PC-3 (cell line): ENCODE results near the gene LONP1. TPM values are rescaled to one million over a fixed set of nuclear protein-coding genes. Genes with fewer than 3 reads are reported as not detected.

Experiments
- ATAC-seq: fragments of 200-7000 bp; cut with Tn5 transposase; 2 replicates; pipeline ENCODE4 v1.9.1; 2020; ENCODE audit warnings: mild to moderate bottlenecking, moderate library complexity
- BruUV-seq: library from RNA; stranded (reverse); fragments of 400-500 nt; replicated peaks from 2 replicates; lab custom pipeline; 2021; lab: Mats Ljungman, UMichigan
- CTCF ChIA-PET: fragments of 300-600 bp; sonication (Branson Sonifier 250); formaldehyde crosslinking; loops from one replicate; lab custom pipeline; 2022; ENCODE audit warnings: antibody characterized with exemption; lab: Charles Lee
- POLR2A ChIA-PET: fragments of 300-600 bp; sonication (Branson Sonifier 250); formaldehyde crosslinking; loops from one replicate; lab custom pipeline; 2022; ENCODE audit warnings: antibody characterized with exemption; ENCODE audit not compliant: unreplicated experiment; lab: Charles Lee
- DNase-seq: peaks from one replicate; pipeline ENCODE4 v3.0.0-alpha.2; 2015
- H2AFZ ChIP-seq: fragments of 300-600 bp; sonication (generic); 2 replicates; pipeline ENCODE4 v1.6.0; 2016; ENCODE audit warnings: antibody characterized with exemption, low read length
- H3F3A ChIP-seq: fragments of 300-600 bp; sonication (generic); one replicate; pipeline ENCODE4 v1.6.0; 2017; ENCODE audit warnings: antibody characterized with exemption, low read length, control low read depth, mild to moderate bottlenecking; ENCODE audit not compliant: unreplicated experiment
- H3K27ac ChIP-seq: fragments of 300-600 bp; sonication (generic); 2 replicates; pipeline ENCODE4 v1.5.1; 2016; ENCODE audit warnings: mild to moderate bottlenecking, low read length
- H3K27me3 ChIP-seq: fragments of 300-600 bp; sonication (generic); 2 replicates; pipeline ENCODE4 v1.6.1; 2016; ENCODE audit warnings: low read length, mixed read lengths
- H3K36me3 ChIP-seq: fragments of 300-600 bp; sonication (generic); 2 replicates; pipeline ENCODE4 v1.6.1; 2016; ENCODE audit warnings: low read depth, mixed run types, low read length, mixed read lengths
- H3K4me1 ChIP-seq: fragments of 300-600 bp; sonication (generic); 2 replicates; pipeline ENCODE4 v1.5.1; 2016; ENCODE audit warnings: low read length; ENCODE audit not compliant: insufficient read depth
- H3K4me2 ChIP-seq: fragments of 300-600 bp; sonication (generic); 2 replicates; pipeline ENCODE4 v1.6.0; 2016; ENCODE audit warnings: low read length
- H3K4me3 ChIP-seq: fragments of 300-600 bp; sonication (generic); 2 replicates; pipeline ENCODE4 v1.5.1; 2016; ENCODE audit warnings: mild to moderate bottlenecking, low read length, mixed read lengths
- H3K79me2 ChIP-seq: fragments of 300-600 bp; sonication (generic); 2 replicates; pipeline ENCODE4 v1.6.1; 2017; ENCODE audit warnings: low read length, mixed read lengths
- H3K9ac ChIP-seq: fragments of 300-600 bp; sonication (generic); 2 replicates; pipeline ENCODE4 v1.6.0; 2016; ENCODE audit warnings: mild to moderate bottlenecking, low read length
- H3K9me2 ChIP-seq: fragments of 300-600 bp; sonication (generic); replicated peaks from 2 replicates; pipeline ENCODE4 v1.6.1; 2016; ENCODE audit warnings: mixed run types, low read length, mixed read lengths
- H3K9me3 ChIP-seq: fragments of 300-600 bp; sonication (generic); 2 replicates; pipeline ENCODE4 v1.6.1; 2016; ENCODE audit warnings: low read length, mixed read lengths
- H4K20me1 ChIP-seq: fragments of 300-600 bp; sonication (generic); 2 replicates; pipeline ENCODE4 v1.6.1; 2016; ENCODE audit warnings: low read length, mixed read lengths
- CTCF ChIP-seq: fragments of 300-600 bp; sonication (generic); conservative IDR thresholded peaks from 2 replicates; pipeline ENCODE4 v1.5.1; 2017; ENCODE audit warnings: antibody characterized with exemption, low read depth, mild to moderate bottlenecking, low read length
- EZH2 ChIP-seq: fragments of 300-600 bp; sonication (generic); IDR thresholded peaks from one replicate; pipeline ENCODE4 v1.6.1; 2017; ENCODE audit warnings: antibody characterized with exemption, mild to moderate bottlenecking, low read length; ENCODE audit not compliant: unreplicated experiment
- EZH2phosphoT487 ChIP-seq: fragments of 300-600 bp; sonication (generic); IDR thresholded peaks from 2 replicates; pipeline ENCODE4 v1.6.1; 2018; ENCODE audit warnings: mild to moderate bottlenecking, antibody characterized with exemption, low read length, borderline replicate concordance
- intact Hi-C: fragments of 100-400 bp; cut with micrococcal nuclease; formaldehyde crosslinking; loops from 2 replicates; pipeline ENCODE4 v1.9.0; 2023
- total RNA-seq: library from RNA; depleted of rRNA; stranded (reverse); fragments of >200 nt; gene quantifications from 2 replicates; pipeline ENCODE4 v1.2.3, GENCODE V29; 2014; rRNA removed

LONP1 gene
- total RNA-seq, 1 experiment from 2014 or later: 217 TPM

- no peak overlapping the region for H3K4me2 ChIP-seq
- H3K27ac ChIP-seq: no peak overlapping the region
- no peaks in the 10 kb centered on the region for H3K9me2 ChIP-seq
- H3K4me1 ChIP-seq: no peaks in the 10 kb centered on the region
- H4K20me1 ChIP-seq: peaks cover 51% of the 10 kb centered on the region
- TF ChIP-seq EZH2 (no peak), CTCF (no peak), EZH2phosphoT487 (no peak)
- no peaks in the 10 kb centered on the region for H3F3A ChIP-seq
- intact Hi-C loops: no loop called here
- H3K9ac ChIP-seq: no peak overlapping the region
- DNase-seq (no peak), ATAC-seq (no peak)
- H3K4me3 ChIP-seq: no peak overlapping the region
- H2AFZ ChIP-seq: no peak overlapping the region
- no peaks in the 10 kb centered on the region for H3K9me3 ChIP-seq
- H3K36me3 ChIP-seq: peaks cover 74% of the 10 kb centered on the region
- no TSS peak for BruUV-seq
- peaks cover 86% of the 10 kb centered on the region for H3K79me2 ChIP-seq
- H3K27me3 ChIP-seq: no peaks in the 10 kb centered on the region
- CTCF ChIA-PET: no interaction called here
- POLR2A ChIA-PET: no interaction called here
These were observed 75.9 kb downstream of the LONP1 start for GRCh38 chr19:5644037-5644436.

GRCh38 chr19:5643060-5643459, 76.9 kb downstream of the LONP1 start:
- peaks cover 96% of the 10 kb centered on the region for H3K79me2 ChIP-seq
- no peaks in the 10 kb centered on the region for H3K27me3 ChIP-seq
- H3K9me2 ChIP-seq: no peaks in the 10 kb centered on the region
- no peaks in the 10 kb centered on the region for H3K9me3 ChIP-seq
- POLR2A ChIA-PET: no interaction called here
- no peaks in the 10 kb centered on the region for H3K4me1 ChIP-seq
- no TSS peak for BruUV-seq
- CTCF ChIA-PET: no interaction called here
- H3K36me3 ChIP-seq: peaks cover 71% of the 10 kb centered on the region
- peaks cover 55% of the 10 kb centered on the region for H4K20me1 ChIP-seq
- TF ChIP-seq CTCF: no peak
- TF ChIP-seq EZH2phosphoT487: no peak
- TF ChIP-seq EZH2: no peak
- H3K27ac ChIP-seq: no peak overlapping the region
- intact Hi-C loops: no loop called here
- no peak overlapping the region for H3K4me2 ChIP-seq
- no peaks in the 10 kb centered on the region for H3F3A ChIP-seq
- DNase-seq (no peak), ATAC-seq (no peak)
- no peak overlapping the region for H3K9ac ChIP-seq
- no peak overlapping the region for H2AFZ ChIP-seq
- H3K4me3 ChIP-seq: no peak overlapping the region

DNA sequence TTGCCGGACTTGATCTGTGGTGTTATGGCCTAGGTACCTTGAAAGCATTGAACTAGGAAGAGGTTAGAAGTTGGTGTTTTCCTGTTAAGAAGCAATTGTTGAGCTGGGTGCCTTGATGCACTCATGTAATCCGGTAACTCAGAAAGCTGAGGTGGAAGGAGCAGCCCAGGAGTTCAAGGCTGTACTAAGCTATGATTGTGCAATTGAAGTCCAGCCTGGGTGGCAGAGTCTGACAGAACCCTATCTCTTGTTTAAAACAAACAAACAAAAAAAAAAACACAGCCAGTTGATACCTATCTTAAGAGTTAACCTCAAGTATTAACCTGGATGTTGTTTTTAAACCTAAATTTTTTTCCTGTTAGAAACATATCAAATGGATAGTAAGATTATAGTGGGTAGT, 77.7 kb downstream of the LONP1 start:
- Histone ChIP-seq H3K27ac (no peak overlapping the region), H3F3A (no peaks in the 10 kb centered on the region), H2AFZ (no peak overlapping the region), H3K4me3 (no peak overlapping the region), H3K9me2 (no peaks in the 10 kb centered on the region), H3K9me3 (no peaks in the 10 kb centered on the region), H3K27me3 (no peaks in the 10 kb centered on the region), H3K36me3 (peaks cover 63% of the 10 kb centered on the region), H3K79me2 (peaks cover 100% of the 10 kb centered on the region), H3K9ac (no peak overlapping the region), H3K4me2 (no peak overlapping the region), H3K4me1 (no peaks in the 10 kb centered on the region), H4K20me1 (peaks cover 63% of the 10 kb centered on the region)
- TF ChIP-seq CTCF: no peak
- no peak for TF ChIP-seq EZH2
- TF ChIP-seq EZH2phosphoT487: no peak
- intact Hi-C loops: no loop called here
- ChIA-PET CTCF (no interaction called here), POLR2A (interaction anchor here (0.7 kb wide), 1 partner anchor 18 kb away, joined by 4 read pairs; no protein-coding TSS in a partner anchor)
- BruUV-seq: no TSS peak
- DNase-seq (no peak), ATAC-seq (no peak)

Other genes starting within 250 kb of the LONP1 start
- 0.58 and 0.69 TPM in 2 replicates for gene TINCR, start 152.2 kb downstream of the LONP1 start, total RNA-seq
- 77.5 and 101 TPM in 2 replicates for gene SAFB2, start 97.4 kb downstream of the LONP1 start, total RNA-seq
- 94.9 and 164 TPM in 2 replicates for gene SAFB, start 97.1 kb downstream of the LONP1 start, total RNA-seq
- gene MICOS13, start 39.6 kb downstream of the LONP1 start, total RNA-seq: 331 and 456 TPM in 2 replicates
- 8.6 and 10.9 TPM in 2 replicates for gene HSD11B1L, start 39.1 kb downstream of the LONP1 start, total RNA-seq
- 2,190 and 2,470 TPM in 2 replicates for gene RPL36, start 29.9 kb downstream of the LONP1 start, total RNA-seq
- gene CATSPERD, start 491 bp upstream of the LONP1 start, total RNA-seq: not detected in 2 replicates
- gene PRR22, start 64.6 kb upstream of the LONP1 start, total RNA-seq: 3.5 and 5.6 TPM in 2 replicates
- 118 and 148 TPM in 2 replicates for gene DUS3L, start 71.0 kb upstream of the LONP1 start, total RNA-seq
- gene NRTN, start 84.9 kb upstream of the LONP1 start, total RNA-seq: 3.9 and 8.8 TPM in 2 replicates
- 0.69 TPM in 1 of 2 replicates, not detected in the other for gene FUT6, start 119.6 kb upstream of the LONP1 start, total RNA-seq
- 7.7 and 7.8 TPM in 2 replicates for gene FUT3, start 131.3 kb upstream of the LONP1 start, total RNA-seq
- 0.35 TPM in 1 of 2 replicates, not detected in the other for gene FUT5, start 150.4 kb upstream of the LONP1 start, total RNA-seq
- 556 and 669 TPM in 2 replicates for gene NDUFA11, start 183.6 kb upstream of the LONP1 start, total RNA-seq
- gene VMAC, start 184.7 kb upstream of the LONP1 start, total RNA-seq: 7.8 and 8.3 TPM in 2 replicates
- gene CAPS, start 194.1 kb upstream of the LONP1 start, total RNA-seq: 255 and 280 TPM in 2 replicates